ENCODE results near the gene DGKB. TPM values are rescaled to one million over a fixed set of nuclear protein-coding genes. Genes with fewer than 3 reads are reported as not detected.

Gene DGKB
- total RNA-seq, 1 donor, result not detected

DNA sequence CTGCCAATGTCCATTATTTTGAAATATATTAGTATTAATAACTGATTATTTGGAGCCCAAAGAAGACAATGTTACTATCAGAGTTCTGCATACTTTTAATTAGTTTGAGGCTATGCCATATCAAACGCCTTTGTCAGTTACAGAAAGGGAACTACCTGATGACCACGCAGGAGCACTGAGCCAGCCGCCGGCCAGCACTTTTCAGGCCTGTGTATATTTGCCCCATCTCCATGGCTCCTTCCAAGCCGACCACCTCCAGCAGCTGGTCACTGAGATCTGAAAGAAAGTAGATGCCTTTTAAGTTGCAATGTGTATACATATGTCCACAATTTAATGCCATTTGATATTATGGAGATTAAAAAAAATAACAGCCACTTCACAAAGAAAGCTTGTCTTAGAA is 724.7 kb downstream of the DGKB start:
- DNase-seq (ENCODE audit: low read depth in 2 of 3, low spot score in 2 of 3), result no peak

DNA sequence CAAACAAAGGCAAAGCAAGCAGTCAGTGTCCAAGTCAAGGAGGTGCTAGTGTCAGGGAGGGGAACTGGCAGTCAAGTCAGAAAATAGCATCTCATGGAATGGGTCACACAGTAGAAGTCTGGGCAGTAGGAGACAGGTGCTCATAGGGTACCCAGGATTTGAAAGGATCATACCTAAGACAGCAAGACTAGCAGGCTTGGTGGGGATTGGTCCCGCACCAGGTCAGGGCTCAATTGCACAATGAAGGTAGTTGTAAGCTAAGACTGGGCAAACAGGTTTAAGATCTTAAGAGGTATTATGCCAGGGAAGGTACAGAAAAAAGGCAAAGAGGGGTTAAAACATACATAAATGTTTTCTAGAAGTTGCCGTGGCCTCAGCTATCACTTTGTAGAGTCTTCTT is 731.7 kb downstream of the DGKB start:
- no peak for DNase-seq (ENCODE audit: low read depth in 2 of 3, low spot score in 2 of 3)

DNA sequence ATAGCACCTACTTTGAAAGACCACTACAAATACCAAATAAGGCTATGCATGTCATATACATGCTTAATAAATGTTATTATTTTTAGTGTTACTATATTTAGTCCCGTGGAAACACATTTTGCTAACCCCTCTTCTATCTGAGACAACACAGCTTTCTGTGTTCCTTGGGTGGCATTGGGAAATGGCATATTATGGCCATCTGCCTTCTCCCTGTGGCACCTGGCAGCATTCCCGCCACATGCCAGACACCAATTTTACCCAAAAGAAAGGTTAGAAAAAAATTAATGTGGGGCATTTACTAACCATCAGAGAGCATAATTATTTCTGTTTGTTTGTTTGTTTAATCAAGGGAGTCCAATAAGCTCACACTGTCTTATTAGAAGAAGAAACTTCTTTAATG is 744.4 kb downstream of the DGKB start:
- DNase-seq (ENCODE audit: low read depth in 2 of 3, low spot score in 2 of 3), result no peak

DNA sequence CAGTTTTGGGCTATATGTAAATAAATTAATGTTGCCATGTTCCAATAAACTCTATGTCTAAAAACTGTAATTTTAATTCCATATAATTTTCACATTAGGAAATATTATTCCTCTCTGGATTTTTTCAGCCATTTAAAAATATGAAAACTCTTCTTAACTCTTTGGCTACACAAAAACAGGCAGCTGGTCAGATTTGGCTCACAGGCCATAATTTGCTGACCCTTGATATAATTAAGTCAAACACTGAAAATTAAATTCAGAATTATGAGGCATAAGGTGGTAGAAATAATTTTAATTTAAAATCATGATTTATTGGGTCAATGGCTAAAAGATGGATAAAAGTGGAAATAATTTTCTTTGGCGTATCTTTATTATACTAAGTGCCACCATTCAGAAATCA is 746.1 kb downstream of the DGKB start:
- DNase-seq (ENCODE audit: low read depth in 2 of 3, low spot score in 2 of 3), result no peak

DNA sequence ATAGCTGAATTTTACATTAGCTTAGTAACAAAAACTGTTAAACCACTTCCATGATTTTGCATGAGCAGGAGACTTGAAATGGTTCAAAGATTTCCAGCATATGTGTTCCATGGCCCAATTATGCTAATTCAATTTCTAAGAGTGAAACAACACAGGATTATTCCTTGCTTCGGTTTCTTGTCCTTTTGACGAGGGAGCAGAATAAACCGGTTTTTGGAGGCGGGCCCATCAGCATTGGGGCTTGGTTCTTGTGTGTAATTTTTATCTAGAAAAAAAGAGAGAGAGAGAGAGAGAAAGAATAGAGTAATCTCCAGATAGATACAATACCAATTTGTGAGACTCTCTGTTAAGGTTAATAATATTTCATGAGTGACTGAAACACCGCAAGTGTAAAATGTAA is 753.6 kb downstream of the DGKB start:
- no peak for DNase-seq (ENCODE audit: low read depth in 2 of 3, low spot score in 2 of 3)

DNA sequence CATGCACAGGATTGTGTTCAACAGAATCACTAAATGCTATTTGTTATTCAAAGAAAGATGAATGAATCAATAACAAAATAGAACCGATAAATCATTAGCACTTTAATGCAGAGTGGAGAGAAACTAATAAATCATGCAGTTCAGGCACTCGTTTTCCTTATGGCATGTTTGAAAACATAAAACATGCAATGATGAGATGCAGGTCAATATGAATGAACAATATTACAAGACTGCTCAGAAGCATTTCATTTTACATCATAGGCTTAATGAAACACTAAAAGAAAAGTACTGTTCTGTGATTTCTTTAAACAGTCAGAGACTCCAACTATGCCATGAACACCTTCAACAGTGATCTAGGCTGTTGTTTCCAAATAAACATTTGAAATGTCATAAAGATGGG is 755.0 kb downstream of the DGKB start:
- DNase-seq (ENCODE audit: low read depth in 2 of 3, low spot score in 2 of 3), result no peak

DNA sequence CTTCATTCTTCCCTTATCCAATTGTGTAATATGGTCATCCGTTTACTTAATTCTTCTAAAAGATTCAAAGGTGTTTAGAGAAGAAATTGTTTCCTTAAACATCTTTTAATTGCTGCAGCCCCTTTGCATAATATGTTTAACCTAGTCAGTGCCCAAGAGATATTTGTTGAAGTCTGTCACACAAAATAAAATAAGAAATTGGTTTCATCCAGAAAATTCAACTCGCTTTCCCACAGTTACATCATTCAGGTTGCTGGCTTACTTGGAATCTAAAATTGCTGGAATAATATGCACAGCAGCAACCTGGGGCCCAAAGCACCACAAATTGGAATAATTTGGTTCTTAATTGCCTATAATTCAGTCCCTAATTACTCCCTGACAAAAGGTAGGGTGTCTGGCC is 758.0 kb downstream of the DGKB start:
- DNase-seq (ENCODE audit: low read depth in 2 of 3, low spot score in 2 of 3), result no peak

DNA sequence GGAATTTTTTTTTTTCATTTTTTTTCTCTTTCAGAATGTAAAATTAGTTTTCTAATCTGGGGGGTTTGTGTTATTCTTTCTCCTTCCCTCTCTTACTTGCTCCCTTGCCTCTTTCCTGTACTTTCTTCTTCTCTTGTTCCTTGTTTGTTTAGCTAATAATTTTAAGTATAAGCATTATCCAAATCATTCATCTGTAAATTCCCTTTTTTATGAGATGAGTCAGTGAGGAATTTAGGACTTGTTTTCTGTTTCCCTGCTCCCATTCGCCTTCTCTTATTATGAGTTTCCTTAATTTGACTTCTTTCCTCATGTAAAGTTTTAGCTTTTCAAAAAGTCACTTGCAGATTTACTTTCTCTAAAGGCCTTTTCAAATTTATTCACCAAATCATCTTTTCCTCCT is 758.4 kb downstream of the DGKB start:
- no peak for DNase-seq (ENCODE audit: low read depth in 2 of 3, low spot score in 2 of 3)

DNA sequence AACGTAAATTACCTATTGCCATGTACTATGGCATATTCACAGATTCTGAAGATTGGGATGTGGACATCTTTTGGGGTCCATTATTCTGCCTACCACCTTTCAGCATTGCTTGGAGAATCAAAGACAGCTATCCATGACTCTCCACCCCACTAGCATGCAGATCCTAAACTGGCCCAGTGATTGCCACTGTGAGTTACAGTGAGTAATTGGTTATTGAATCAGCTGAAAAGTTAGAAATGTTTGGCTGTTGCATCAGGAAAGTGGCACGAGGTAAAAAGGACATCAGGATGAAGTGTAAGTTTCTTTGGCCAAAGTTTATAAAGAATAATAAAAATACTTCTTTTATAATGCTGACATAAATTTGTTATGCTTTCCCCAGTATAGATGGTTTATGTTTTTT is 764.9 kb downstream of the DGKB start:
- no peak for DNase-seq (ENCODE audit: low read depth in 2 of 3, low spot score in 2 of 3)

DNA sequence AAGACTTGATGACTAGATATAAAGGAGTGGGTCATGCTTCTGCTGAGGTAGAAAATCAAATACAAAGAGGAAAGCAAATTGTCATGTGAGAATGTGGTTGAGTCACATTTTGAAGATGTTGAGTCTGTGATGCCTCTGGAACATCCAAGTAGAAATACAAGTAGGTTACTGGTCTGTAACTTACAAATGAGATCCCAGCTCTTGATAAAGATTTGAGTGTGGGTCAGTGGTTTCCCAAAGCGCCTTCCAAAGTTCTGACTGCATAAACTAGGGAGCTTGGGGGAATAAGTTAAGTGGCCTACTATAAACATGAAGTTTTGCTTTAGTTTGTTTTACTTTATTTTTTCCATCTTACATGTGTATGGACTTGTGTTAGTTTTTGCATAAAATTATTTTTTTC is 768.8 kb downstream of the DGKB start:
- DNase-seq (ENCODE audit: low read depth in 2 of 3, low spot score in 2 of 3), result no peak

DNA sequence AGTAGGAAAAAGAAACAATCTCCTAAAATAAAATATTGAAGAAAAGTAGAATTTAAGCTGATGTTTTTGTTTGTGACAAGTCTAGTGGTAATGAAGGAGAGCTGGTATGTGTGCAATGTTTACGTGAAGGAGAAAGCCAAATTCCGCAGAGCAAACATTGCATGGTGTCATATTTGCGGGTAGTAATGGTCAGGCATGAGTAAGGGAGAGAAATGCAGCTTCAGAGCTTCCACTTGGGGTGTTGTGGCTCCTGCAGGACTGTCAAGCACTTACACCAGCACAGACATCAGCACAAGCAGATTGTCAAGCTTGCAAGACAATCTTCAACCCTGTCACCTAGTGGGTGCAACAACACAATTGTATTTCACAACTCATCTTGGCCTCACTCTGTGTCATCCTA is 776.6 kb downstream of the DGKB start:
- DNase-seq (ENCODE audit: low read depth in 2 of 3, low spot score in 2 of 3), result no peak

DNA sequence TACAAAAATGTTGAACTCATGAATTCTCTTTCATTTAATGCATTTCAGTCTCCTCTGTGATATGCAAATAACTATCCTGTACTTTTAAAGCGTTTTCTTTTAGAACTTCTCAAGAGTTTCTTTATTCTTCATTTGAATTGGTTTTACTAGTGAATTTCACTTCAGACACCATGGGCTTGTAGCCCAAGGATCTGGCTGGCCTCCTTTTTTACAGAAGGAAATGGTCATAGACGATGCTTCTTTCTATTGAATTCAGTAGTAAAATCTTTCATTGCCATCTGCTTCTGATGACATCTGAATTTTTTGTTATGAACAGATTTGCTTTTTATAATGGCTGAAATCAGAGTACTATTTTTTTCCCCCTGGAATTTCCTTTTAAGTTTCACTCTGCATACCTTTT is 777.8 kb downstream of the DGKB start:
- no peak for DNase-seq (ENCODE audit: low read depth in 2 of 3, low spot score in 2 of 3)

DNA sequence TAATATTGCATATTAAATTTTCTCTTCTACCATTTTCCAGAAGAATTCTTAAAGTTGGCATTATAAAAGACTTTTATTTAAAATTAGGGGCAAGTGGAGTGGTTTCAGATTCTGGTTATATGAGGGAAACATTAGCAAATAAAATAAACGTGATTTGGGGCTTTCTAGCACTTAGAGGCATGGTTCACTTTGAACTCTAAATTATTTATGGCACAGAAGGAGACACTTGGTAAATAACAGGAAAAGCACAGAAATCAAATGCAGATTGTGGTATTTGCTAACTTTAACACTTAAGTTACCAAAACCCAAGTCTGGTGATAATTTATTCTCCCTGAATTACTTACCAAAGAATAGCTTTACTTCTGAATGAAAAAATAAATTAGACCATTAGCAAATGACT is 778.6 kb downstream of the DGKB start:
- no peak for DNase-seq (ENCODE audit: low read depth in 2 of 3, low spot score in 2 of 3)

DNA sequence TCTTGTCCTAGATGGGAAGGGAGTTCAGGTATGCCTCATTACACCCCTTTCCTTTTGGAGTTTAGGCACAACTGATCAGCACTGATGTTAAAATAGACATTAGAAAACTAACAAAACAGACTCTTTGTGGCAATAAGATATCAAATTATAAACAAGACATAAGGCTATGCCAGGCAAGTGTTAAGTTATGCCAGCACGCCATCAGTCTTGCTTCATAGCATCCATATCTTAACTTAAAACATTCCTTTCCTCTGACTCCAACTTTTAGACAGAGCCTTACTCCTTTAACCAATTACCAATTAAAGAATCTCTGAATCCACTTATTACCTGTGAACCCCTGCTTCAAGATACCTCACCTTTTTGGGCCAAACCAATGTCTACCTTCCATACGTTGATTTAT is 786.9 kb downstream of the DGKB start:
- no peak for DNase-seq (ENCODE audit: low read depth in 2 of 3, low spot score in 2 of 3)

DNA sequence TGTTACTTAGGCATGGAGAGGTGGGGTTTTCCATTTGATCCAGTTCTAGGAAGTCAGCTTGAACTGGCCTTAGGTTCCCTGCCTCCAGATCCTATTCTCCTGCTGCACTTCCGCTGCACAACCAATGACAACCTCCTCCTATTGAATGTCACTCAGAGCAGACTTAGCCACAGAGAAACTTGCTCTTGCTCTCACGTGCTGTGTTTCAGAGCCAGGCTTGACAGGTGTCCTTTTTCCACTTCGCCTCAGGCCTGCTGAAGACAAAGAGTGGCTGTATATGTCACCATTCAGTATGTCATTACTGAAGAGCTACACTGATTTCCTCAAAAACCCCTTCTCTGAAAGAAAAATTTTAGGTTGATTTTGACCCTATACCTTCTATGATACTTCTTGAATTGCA is 797.7 kb downstream of the DGKB start:
- DNase-seq (ENCODE audit: low read depth in 2 of 3, low spot score in 2 of 3), result no peak

DNA sequence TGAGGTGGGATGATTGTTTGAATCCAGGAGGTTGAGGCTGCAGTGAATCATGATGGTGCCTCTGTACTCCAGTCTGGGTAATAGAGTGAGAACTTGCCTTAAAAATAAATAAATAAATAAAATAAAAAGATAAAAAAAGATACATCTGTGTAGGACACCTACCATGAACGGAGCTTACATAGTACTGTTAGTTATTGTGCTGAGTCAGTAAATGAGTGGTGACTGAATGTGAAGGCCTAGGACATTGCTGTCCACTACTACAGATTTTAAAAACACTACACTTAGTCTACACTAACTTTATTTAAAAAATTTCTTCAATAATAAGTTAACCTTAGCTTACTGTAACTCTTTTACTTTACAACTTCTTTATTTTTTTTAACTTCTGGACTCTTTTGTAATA is 806.4 kb downstream of the DGKB start:
- no peak for DNase-seq (ENCODE audit: low read depth in 2 of 3, low spot score in 2 of 3)

DNA sequence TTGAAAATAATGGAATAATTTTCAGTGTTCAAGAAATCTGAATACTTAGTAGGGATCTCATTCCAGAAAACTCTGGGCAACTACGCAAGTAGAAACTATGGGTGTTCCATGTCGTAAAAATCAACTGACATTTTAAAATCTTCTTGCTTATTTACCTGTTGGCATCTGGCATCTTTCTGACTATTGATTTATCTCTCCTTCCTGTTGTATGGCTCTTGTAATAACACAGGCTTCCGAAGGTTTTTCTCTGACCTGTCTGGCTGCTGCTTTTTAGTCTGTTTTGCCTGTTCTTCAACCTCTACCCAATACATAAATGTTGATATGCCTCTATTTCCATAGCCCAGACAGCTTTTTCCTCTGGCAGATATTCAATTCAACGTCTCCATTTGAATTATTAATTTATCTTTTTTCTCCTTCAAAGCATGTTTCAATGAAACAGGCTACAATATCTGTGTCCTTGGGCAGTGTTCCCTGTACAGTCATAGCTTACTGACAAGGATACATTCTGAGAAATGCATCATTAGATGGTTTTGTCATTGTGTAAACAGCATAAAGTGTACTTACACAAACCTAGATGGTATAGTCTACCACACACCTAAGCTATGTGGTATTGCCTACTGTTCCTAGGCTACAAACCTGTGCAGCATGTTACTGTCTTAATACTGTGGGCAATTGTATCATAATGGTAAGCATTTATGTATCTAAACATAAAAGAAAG is 807.2 kb downstream of the DGKB start:
- DNase-seq (ENCODE audit: low read depth in 2 of 3, low spot score in 2 of 3), result no peak

Measured in hematopoietic multipotent progenitor cell (in vitro differentiated cells).